ENCODE results near the gene NR1D1.
"Not testable (repeated sequence)": the region's sequence is repeated elsewhere in the genome, so short reads cannot be mapped to it uniquely, and the experiment has no call there.

Gene NR1D1

GRCh38 chr17:40100419-40100668, at the start of gene NR1D1:
TSS of gene NR1D1 (minus strand) at chr17:40100589. CDS start at chr17:40100094, 495 bp downstream.
- DNase-seq: no peak

- DNase-seq: no peak
These were observed 48.1 kb upstream of the NR1D1 start for GRCh38 chr17:40148527-40148926.

- DNase-seq: no peak
These were observed 45.1 kb upstream of the NR1D1 start for GRCh38 chr17:40145476-40145875.

GRCh38 chr17:40143166-40143565, 42.8 kb upstream of the NR1D1 start:
- not testable (repeated sequence) for DNase-seq

GRCh38 chr17:40139566-40140058, 39.2 kb upstream of the NR1D1 start:
- no peak for DNase-seq

GRCh38 chr17:40135817-40136216, 35.4 kb upstream of the NR1D1 start:
- DNase-seq: no peak

- no peak for DNase-seq
These were observed 33.8 kb upstream of the NR1D1 start for GRCh38 chr17:40134184-40134583.

GRCh38 chr17:40130352-40131042, 30.1 kb upstream of the NR1D1 start:
- DNase-seq: no peak

- no peak for DNase-seq
These were observed 29.1 kb upstream of the NR1D1 start for GRCh38 chr17:40129498-40129897.

- no peak for DNase-seq
These were observed 24.1 kb upstream of the NR1D1 start for GRCh38 chr17:40124279-40125141.

GRCh38 chr17:40123811-40124114, 23.4 kb upstream of the NR1D1 start:
- DNase-seq: no peak

- peak; percentile 39 for DNase-seq
These were observed 22.8 kb upstream of the NR1D1 start for GRCh38 chr17:40122999-40123810.

GRCh38 chr17:40122136-40122998, 22.0 kb upstream of the NR1D1 start:
- no peak for DNase-seq

GRCh38 chr17:40121181-40122135, 21.1 kb upstream of the NR1D1 start, which contains the start of gene MSL1:
TSS of gene MSL1 (plus strand) at chr17:40121971. CDS start at chr17:40122613, 642 bp downstream.
- peak; percentile 69 for DNase-seq

GRCh38 chr17:40115101-40115436, 14.7 kb upstream of the NR1D1 start:
- DNase-seq: no peak

- DNase-seq: no peak
These were observed 13.5 kb upstream of the NR1D1 start for GRCh38 chr17:40113907-40114245.

- peak; percentile 93 for DNase-seq
These were observed 12.9 kb upstream of the NR1D1 start for GRCh38 chr17:40113110-40113906.

GRCh38 chr17:40112718-40113109, 12.3 kb upstream of the NR1D1 start:
- no peak for DNase-seq

- DNase-seq: no peak
These were observed 11.9 kb upstream of the NR1D1 start for GRCh38 chr17:40112191-40112711.

All from NCI-H2171 (cell line).